ENCODE measurements around the gene C2orf78.

DNA sequence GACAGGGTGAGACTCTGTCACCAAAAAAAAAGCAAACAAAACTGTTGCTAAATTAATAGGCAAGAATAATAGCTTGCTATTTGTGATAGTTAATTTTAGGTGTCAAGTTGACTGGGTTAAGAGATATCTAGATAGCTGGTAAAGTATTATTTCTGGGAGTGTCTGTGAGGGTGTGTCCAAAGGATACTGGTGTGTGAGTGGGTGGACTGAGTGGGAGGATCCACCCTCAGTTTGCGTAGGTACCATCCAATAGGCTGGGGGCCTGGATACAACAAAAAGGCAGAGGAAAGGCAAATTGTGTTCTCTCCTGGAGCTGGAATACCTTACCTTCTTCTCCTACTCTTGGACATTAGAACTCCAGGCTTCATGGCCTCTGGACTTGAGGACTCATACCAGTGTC, 19.0 kb upstream of the C2orf78 start:
- TF ChIP-seq POLR2A (IDR thresholded peaks at IDR 0.05; ENCODE audit: low read depth, low read length), result no peak
- TF ChIP-seq TAF1 (IDR thresholded peaks at IDR 0.05; ENCODE audit: borderline replicate concordance, low read depth, low read length), result no peak

Measured in GM12892 (cell line).